Middle frontal gyrus (tissue), 1 donor: Measurements from ENCODE around the gene SLC44A4.
A peak's percentile ranks its signal among the peaks of the same experiment; 100 is the strongest.

Experiments used
- DNase-seq: peaks from one replicate; pipeline ENCODE4 v3.0.0-alpha.2; 2015; ENCODE audit warnings: low spot score; ENCODE audit errors: extremely low spot score

SLC44A4 gene

DNA sequence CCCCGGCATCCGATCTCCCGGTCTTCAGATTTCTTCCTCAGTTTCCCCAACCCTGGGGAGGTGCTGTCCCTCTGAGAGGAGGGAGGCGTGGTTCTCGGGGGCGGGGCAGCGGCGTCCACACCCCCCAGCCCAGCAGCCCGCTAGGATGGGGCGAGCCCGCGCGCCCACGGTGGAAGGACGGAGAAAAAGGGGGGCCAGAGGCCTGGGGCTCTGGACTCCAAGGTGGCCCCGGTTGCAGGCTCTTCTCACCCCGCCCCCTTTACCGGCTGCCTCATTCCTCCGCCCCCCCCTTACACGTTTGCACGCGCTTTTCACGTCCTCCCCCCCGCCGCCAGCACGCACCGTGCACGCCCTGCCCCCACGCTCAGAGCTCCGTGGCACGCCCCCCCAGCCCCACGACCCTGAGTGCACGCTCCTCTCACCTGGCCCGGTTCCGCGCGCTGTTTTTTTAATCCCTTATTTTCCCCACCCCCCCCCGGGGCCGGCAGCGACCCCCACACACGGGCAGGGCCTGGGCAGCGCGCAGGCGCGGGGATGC lies 22.7 kb upstream of the SLC44A4 start:
- peak; percentile 9 for DNase-seq

DNA sequence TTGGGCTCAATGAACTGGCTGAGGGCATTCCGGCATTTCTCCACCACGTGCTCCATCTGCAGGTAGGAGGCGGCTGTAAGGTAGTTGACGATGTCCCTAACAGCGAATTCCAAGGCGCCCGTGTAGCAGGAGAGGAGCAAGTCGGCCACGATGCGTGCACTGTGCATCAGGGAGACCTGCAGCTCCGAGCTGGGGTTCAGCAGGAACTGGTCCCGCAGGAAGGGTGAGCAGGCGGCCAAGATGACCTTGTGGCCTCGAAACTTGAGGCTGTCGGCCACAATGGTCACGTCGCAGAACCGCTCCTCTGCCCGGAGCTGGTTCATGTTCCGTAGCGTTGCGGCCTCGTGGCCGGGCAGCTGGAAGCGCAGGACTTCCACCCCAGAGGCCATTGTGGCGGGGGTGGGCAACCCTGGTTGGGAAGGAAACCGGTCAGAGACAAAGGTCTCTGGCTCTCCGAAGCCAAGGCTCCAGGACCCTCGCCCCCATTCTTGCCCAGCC lies 22.2 kb upstream of the SLC44A4 start:
- DNase-seq: no peak

DNA sequence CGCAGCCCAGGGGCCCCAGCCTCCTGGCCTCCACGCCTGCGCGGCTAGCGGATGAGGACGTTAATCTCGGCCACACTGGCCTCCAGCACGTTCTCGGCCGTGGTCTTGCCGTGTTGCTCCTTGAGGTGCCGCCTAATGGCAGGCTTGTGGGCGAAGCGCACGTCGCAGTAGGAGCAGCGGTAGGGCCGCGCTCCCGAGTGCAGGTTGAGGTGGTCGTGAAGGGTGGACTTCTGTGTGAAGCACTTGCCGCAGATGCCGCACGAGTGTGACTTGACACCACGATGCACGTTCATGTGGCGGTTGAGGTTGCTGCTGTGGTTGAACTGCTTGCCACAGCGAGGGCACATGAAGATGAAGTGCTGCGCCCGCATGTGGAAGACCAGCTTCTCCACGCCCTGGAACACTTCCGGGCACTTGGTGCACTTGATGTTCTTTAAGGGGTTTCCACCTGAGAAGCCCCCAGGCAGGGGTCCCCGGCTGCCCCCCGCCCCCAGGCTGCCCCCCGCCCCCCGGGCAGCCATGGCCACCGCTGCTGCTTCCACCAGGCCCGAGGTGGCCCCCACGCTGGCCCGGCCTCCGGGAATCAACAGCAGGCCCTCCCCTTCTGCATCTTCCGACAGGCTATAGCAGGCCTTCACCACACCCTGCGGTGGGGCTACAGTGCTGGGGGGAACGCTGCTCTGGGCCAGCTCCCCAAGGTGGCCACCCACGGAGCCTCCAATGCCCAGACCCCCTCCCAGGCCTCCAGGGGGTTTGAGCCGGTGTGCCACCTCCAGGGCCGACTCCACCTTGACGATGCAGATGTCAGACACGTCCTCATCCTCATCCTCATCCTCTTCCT lies 21.3 kb upstream of the SLC44A4 start:
- no peak for DNase-seq

DNA sequence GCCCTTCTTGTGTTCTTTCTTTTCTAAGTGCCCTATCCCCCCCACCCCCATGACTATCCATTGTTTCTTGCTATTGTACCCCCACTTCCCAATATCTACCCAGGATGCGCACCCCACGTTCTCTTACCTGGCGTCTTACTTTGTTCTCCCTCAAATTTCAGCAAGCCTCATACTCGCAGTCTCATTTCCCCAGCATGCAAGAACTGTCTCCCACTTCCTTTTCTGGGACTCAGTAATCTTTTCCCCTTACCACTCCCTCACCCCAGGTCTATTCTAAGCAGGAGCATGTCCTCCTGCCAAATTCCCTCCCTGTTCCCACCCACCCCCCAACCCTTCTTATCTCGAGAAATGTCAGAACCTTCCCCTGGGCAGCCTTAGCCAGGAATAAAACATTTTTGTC lies 20.4 kb upstream of the SLC44A4 start:
- no peak for DNase-seq

DNA sequence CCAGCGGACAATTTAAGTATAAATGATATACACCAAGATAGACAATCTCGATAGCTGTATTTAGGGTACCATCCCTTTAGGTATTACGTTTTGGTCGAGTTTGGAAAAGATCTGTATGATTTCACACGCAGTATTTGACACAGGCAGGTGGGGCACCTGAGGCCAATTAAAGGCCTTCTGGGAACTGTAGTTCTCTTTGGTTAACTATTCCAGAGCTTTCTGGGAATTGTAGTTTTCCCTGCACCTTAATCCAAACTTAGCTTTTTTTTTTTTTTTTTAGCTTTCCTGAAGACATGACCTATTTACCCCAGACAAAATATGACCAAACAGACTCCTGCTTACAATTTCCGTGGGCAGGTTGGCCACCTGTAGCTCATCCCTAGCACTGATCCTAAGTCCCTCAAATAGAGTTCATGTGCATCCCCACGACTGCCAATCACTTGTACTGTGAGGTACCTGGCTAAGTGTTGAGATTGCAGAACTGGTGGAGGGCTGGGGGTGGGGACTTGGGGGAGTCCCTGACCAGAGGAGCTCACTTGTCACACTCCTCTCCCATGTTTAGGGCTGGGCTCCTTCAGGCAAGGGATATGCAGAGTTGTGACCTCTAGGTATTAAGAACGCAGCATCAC lies 19.7 kb upstream of the SLC44A4 start:
- peak; percentile 40 for DNase-seq

DNA sequence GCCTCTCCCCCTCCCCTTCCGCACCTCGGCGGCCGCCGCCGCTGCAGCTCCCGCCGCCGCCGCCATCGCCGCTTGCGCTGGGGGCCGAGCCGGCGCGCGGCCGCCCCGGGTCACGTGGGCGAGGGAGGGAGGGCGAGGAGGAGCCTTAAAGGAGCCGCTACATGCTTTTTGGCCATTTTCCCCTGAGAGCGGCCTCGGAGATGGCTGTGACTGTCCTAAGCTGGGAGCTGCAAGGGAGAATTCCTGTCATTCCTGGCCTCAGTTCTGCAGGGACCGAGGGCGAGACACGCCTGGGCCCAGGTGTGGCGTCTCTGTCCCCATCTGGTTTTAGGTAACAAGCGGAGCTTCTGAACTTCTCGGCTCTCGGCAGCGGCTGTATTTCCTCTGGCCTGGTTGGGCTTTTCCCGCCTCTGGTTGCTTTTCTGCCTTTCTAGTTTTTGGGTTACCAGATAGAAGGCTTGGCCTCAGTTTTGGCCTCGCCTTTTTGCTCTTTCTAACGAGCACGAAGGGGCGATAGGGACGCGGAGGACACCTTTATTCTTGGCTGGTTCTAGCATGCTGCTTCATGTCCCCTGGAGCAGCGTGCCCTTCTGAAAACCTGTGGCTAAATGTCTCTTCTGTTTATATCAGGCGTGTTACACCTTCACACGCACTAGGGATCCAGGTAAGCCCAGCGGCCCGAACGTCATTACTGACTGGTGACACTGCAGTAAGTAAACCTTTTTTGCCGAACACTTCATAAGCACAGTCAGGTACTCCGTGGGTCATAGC lies 19.0 kb upstream of the SLC44A4 start, which contains the start of gene EHMT2:
EHMT2 (minus strand) TSS at position 87 of the 771 bp plus-strand sequence; CDS start at position 66, 21 bp downstream.
- peak; percentile 83 for DNase-seq

DNA sequence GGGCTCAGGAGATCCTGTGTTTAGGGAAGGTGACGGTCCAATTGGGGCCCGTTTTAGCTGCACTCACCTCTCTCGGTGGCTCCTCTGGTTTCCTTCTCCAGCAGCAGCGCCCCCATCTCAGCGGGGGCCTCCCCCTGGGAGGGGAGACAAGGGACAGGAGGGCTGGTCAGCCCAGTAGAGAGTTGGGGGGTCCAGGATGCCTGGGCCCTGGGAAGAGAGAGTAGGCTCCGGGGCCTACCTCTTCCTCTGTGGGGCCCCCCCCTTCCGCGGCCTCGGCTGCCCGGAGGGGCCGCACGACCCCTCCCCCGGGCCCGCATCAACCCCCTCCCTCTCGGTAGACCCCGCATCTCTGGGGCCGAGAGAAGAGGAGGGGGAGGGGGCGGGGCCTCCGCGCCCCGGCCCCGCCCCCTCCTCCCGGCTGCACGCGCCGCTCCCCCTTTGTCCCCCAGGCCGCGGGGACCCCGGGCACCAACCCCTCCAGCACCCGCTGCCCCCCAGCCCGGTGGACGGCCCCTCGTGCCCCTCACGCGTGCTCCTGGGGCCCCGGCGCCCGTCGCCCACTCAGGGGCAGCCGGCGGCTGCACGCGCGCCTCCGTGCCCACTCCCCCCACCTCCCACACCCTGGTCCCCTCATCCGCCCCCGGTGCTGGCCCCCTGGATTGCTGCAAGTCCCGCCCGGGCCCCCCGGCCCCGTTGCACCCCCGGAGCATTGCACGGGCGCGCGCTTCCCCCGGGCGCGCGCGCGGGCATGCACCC lies 18.2 kb upstream of the SLC44A4 start:
- no peak for DNase-seq

DNA sequence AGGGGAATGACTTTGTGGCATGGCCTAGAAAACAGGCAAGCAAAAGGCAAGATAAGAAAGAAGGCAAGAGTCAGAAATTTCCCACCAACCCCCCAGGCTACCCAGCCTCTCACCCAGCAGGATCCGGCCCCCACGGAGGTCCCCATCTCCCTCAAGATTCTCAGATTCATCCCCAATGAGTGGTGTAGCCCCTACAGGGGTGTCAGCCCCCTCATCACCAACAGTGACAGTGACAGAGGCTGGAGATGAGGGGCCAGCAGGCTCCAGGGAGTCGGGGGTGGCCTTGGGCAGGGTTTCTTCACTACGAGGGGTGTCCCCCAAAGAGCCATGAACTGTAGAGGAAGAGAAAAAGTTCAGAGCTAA lies 17.7 kb upstream of the SLC44A4 start:
- DNase-seq: no peak

DNA sequence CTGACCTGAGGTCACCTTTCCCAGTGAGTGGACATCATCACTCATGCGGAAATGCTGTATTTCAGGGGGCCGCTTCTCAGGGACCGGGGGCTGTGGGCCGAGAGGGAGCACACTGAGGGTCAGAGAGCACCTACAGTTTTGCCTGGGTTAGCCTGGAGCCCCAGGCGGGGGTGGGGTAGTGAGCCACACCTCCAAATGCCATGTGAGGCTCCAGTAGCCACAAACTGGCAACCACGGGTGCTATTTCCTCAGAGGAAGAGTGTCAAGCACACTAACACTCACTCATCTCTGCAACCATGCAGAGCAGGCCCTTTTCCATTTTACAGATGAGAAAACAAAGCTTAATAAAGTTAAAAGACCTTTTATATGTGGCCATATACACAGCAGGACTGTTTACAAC lies 14.0 kb upstream of the SLC44A4 start:
- DNase-seq: no peak

DNA sequence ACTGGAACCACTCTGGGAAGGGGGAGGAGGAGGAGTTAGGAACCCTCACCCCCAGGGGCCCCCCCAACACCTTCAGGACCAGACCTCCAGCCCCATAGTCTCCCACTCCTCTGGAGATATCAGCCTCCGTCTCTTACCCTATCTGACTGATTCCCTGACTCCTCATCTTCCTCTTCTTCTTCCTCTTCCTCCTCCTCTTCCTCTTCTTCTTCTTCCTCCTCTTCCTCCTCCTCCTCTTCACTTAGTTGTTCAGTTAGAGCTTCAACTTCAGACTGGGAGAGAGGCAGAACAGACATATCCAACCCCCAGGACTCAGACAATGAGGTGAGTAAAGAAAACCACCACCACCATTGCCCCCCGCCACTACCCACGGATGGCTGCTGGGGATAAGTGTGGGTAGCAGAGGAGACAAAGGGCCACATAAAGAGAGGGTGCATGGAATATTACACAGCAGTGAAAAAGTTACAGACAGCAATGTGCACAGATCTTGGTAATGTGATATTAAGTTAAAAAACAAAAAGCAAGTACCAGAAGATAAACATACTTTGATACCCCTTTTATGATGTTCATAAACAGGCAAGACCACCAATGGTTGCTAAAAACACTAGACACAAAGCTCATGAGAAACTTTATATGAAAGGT lies 10.7 kb upstream of the SLC44A4 start:
- DNase-seq: no peak

DNA sequence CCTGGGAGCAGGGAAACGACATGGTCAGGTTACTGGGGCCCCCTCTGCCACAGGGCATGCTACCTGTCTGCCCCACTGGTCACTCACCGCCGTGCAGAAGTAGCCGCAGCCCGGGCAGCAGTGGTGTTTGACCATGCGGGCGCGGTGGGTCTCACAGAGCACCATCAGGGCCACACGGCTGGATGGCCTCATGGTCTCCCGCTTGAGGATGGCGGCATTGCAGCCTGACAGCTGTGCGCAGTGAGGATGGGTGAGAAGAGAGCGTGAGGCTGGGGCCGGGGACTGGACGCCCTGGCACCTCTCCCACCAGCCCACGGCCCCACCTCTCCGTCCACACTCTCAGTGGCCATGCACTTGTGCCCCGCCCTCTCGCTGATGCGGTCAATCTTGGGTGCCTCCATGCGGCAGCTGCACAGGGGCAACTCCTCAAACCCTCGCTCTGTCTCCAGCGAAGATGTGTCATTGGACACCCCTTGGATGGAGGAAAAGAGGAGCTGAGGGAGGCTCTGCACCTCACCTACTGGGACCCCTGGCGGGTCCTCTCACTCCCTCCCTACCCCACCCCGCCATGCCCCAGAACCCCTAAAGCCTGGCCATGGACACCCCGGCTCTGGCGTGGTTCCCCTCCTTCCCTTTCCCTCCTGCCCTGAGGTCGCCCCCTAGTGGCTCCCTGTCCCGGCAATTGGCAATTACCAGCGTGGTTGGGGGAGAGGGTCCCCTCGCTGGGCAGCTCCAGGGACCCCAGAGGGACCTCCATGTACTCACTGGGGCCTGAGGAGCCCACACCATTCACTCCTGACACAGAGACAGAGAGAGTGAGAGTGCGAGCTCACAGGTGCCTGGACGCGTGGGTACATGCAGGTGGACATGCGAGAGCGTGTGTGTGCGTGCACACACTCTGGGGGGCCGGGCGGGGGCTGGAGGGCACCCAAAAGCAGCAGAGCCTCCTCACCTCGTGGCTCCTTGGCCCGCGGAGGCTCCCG lies 9.8 kb upstream of the SLC44A4 start:
- no peak for DNase-seq

DNA sequence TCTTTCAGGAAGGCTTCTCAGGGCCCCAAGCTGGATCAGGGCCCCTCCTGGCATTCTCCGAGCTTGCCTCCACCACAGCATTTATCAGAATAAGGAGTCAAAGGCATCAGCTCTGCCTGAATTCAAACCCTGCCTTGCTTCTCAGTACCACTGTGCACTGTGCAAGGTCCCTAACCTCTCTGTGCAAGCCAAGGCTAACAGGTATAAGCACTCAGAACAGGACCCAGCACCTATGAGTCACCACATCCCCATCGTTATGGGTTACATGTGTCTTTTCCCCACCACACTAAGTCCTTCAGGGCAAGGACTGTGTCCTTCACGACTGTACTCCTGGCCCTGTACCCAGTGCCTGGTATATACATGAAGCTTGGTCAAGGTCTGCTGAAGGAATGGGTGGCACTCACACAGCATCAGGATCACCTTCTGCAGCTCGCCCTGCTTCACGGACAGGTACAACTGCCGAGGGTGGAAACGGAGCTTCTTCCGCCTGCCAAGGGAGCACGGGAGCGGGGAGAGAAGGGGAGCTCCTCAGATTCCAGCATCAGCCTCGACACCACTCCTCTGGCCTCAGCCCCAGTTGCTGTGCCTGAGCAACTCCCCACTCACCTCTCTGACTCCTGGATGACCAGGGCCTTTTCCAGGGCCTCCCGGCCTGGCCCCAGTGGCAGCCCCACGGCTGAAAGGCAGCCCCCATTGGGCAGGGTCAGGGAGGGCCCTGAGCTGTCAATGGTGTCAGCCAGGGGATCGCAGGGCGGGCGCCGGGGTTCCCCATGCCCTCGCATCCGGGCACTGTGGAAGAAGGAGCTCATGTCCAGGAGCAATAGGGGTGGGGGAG lies 8.6 kb upstream of the SLC44A4 start:
- DNase-seq: no peak

DNA sequence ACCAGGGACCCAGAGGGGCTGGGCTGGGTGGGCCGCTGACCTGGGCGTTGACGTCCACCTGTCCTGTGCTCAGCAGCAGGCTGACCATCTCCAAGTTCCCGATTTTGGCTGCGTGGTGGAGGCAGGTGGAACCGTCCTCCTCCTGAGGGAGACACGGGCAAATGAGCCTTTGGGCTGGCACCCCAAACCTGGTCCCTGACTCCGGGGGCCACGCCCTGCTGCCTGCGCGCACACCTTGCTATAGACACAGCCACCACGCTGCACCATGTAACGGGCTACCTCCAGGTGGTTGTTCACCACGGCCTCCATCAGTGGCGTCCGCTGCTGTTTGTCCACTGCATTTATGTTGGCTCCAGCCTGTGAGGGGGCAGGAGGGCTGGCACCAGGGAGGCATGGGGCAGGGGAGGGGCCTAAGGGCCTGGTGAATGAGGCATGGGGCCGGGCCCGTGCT lies 7.8 kb upstream of the SLC44A4 start:
- DNase-seq: no peak

DNA sequence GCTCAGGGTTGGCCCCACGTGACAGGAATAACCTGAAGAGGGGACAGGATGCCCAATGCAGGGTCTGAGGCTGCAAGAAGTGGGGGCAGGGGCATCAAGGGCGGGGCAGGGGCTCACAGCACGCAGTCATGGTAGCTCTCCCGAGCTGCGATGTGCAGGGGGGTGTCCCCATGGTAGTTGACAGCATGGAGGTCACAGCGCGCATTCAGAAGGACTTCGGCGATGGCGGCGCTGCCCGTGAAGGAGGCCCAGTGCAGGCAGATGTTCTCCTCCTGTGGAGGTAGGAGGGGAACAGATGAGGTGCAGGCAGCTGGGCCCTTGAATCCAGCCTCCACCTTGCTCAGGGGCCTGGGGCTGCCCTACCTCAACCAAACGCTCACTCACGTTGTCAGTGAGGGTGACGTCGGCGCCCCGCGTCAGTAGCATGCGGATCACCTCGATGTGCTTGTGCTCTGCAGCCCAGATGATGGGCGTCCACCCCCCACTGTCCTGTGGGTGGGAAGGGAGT lies 5.8 kb upstream of the SLC44A4 start:
- no peak for DNase-seq

DNA sequence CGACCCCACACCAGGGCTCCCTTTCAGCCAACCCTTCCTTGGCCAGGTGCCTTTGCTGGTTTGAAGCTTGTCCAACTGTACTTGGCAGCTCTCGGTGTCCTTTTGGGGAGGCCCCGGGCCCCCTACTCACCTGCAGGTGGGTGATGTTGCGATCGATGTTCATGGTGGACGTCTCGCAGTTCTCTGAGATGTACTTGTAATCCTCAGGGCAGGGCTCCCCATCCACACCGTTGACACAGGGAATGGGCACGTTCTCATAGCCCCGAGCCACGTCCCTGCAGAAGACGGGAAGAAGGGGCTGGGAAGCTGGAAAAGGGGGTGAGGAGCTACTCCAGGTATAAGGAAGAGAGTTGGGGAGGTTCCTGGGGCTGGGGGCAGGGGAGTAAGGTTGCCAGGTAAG lies 4.9 kb upstream of the SLC44A4 start:
- no peak for DNase-seq

DNA sequence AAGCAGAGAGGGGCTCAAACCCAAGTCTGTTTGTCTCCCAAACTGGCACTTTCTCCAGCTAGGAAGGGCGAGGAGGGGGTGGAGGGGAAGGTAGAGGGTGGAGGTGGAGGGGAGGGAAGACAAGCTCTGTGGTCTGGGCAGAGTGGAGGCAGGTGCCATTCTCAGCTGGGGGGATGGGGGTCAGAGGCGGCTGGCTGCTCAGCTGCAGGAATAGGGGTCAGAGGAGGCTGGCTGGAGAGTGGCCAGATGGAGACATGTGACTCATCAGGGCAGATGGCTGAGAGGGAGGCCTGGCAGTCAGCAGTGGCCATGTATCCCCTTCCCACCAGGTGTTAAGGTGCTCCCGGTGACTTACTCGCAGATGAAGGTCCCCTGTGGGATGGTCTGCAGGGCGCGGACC lies 3.5 kb upstream of the SLC44A4 start:
- no peak for DNase-seq

DNA sequence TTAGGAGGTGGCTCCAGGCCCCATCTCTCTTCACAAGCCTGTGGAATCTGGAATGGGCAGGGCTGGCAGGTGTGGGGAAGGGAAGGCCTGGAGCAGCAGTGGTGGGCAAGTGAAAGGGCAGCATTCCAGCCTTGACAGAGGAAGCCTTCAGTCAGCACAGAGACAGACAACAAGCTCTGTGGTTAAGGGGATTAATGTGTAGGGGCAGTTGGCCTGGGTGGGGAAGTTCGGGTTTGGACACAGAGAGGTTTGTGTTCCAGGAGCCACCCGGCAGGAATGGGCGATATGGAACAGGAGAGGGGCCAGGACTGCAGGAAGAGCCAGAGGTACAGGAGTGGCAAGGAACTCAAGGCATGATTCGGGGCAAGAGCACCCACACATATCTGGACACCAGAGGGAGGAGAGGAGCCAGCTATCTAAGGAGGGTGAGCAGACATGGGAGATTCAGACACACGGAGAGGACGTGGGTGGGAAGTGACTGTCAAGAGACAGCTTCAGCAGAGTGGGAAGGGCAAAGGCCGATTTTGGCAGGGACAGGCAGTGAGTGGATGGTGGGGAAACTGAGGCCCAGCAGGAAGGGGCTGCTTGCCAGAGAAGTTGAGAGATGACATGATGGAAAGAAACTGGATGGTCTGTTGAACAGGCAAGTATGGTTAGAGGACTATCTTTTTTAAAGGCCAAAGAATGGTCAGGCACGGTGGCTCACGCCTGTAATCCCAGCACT lies 2.5 kb upstream of the SLC44A4 start:
- no peak for DNase-seq
